ENCODE results near the gene CD180. TPM values are rescaled to one million over a fixed set of nuclear protein-coding genes. Genes with fewer than 3 reads are reported as not detected.

The CD180 gene
- total RNA-seq, 6 experiments from 2014 or later = 0.44 to 3.3 (median 0.67) TPM

GRCh38 chr5:67209141-67209771 lies 12.7 kb upstream of the CD180 start:
- H3K27me3 ChIP-seq = no peaks in the 10 kb centered on the region
- intact Hi-C loops (cut with DNase I) = loop anchor here in 1 of 2 donors (10.0 kb wide), 1 partner anchor 54 kb away; no protein-coding TSS in a partner anchor
- H3K9me3 ChIP-seq = no peaks in the 10 kb centered on the region
- H3K36me3 ChIP-seq = no peaks in the 10 kb centered on the region
- no peak overlapping the region for H3K4me3 ChIP-seq
- H3K27ac ChIP-seq = no peak overlapping the region
- TF ChIP-seq POLR2A (IDR thresholded peaks at IDR 0.05) (no peak), CTCF (IDR thresholded peaks at IDR 0.05) (peak; percentile 74 to 87 (median 82))
- DNase-seq (peak; percentile 57 to 83 (median 75)), ATAC-seq (peak; percentile 98 to 99 (median 98))
- H3K4me1 ChIP-seq = no peaks in the 10 kb centered on the region
- 6% methylated on average over 9 of the region's 11 CpGs for WGBS (ENCODE audit: insufficient coverage, low coverage, low lambda C conversion rate, missing lambda C conversion rate)

GRCh38 chr5:67208403-67208802 lies 11.8 kb upstream of the CD180 start:
- no peak for DNase-seq
- Histone ChIP-seq H3K27me3 (no peaks in the 10 kb centered on the region), H3K9me3 (no peaks in the 10 kb centered on the region), H3K4me1 (no peaks in the 10 kb centered on the region), H3K36me3 (no peaks in the 10 kb centered on the region), H3K4me3 (no peak overlapping the region), H3K27ac (no peak overlapping the region)
- TF ChIP-seq CTCF (IDR thresholded peaks at IDR 0.05) = no peak
- no peak for TF ChIP-seq POLR2A (IDR thresholded peaks at IDR 0.05)
- WGBS (ENCODE audit: insufficient coverage, low coverage, low lambda C conversion rate, missing lambda C conversion rate) = 100% methylated on average over 2 of the region's 3 CpGs
- intact Hi-C loops (cut with DNase I) = loop anchor here in 1 of 2 donors (10.0 kb wide), 1 partner anchor 54 kb away; no protein-coding TSS in a partner anchor
- no peak for ATAC-seq

DNA sequence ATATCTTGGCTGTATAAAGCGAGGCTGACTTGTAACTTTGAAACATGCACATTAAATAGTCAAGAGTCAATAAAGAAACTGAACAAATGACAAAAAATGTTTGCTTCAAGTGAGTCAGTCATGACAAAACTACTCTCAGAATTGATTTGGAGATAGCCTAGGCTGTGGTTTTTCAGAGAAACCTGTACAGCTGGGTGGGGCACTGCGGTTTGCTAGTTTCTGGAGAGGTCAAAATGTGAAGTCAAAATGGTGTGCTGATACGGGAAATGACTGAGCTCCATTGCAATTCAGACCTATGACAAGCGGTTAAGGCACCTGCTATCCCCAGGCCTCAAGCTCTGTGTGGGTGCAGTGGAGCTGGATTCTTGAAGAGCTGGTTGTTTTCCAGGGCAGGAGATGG lies 10.3 kb upstream of the CD180 start:
- intact Hi-C loops (cut with DNase I) = loop anchor here in 1 of 2 donors (10.0 kb wide), 1 partner anchor 52 kb away; no protein-coding TSS in a partner anchor
- WGBS (ENCODE audit: insufficient coverage, low coverage, low lambda C conversion rate, missing lambda C conversion rate) = 73% methylated on average over 4 of the region's 4 CpGs
- DNase-seq (no peak), ATAC-seq (peak; percentile 5 to 37 (median 22))
- no peaks in the 10 kb centered on the region for H3K9me3 ChIP-seq
- TF ChIP-seq CTCF (IDR thresholded peaks at IDR 0.05) (no peak), POLR2A (IDR thresholded peaks at IDR 0.05) (no peak)
- no peaks in the 10 kb centered on the region for H3K27me3 ChIP-seq
- H3K4me1 ChIP-seq = no peaks in the 10 kb centered on the region
- H3K36me3 ChIP-seq = no peaks in the 10 kb centered on the region
- no peak overlapping the region for H3K27ac ChIP-seq
- H3K4me3 ChIP-seq = no peak overlapping the region

DNA sequence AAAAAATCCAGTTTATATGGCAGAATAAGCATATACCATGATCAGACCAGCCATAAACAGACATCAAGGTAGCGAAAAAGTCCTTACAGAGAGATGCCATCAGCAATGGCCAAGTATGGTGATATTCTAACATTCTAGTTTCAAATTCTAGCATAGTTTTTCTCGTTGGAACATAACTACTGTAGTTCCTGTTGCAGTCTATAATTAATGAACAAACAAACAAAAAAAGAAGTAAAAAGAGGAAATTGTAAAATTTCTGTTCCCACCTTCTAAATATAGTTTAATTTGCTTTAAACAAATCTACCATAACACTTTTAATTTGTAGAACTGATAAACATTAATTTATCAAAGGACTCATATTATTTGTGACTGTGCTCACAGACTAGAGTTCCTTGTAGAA lies 9.9 kb upstream of the CD180 start:
- DNase-seq (no peak), ATAC-seq (no peak)
- intact Hi-C loops (cut with DNase I) = loop anchor here in 1 of 2 donors (10.0 kb wide), 1 partner anchor 52 kb away; no protein-coding TSS in a partner anchor
- no peaks in the 10 kb centered on the region for H3K4me1 ChIP-seq
- no peak overlapping the region for H3K4me3 ChIP-seq
- no peaks in the 10 kb centered on the region for H3K36me3 ChIP-seq
- no peaks in the 10 kb centered on the region for H3K9me3 ChIP-seq
- WGBS (ENCODE audit: insufficient coverage, low coverage, low lambda C conversion rate, missing lambda C conversion rate) = 73% methylated on average over 2 of the region's 2 CpGs
- H3K27ac ChIP-seq = peak overlapping the region in 1 of 3 donors; percentile 31
- H3K27me3 ChIP-seq = no peaks in the 10 kb centered on the region
- TF ChIP-seq POLR2A (IDR thresholded peaks at IDR 0.05) = no peak
- no peak for TF ChIP-seq CTCF (IDR thresholded peaks at IDR 0.05)

Data from right lobe of liver (tissue), 6 donors.